GM18505 (cell line): Measurements from ENCODE around the gene NPAS3.

Source experiments
- ATAC-seq: cut with Tn5 transposase; IDR thresholded peaks from one replicate; pipeline ENCODE4 v1.9.1; 2021; ENCODE audit not compliant: unreplicated experiment
- POLR2A ChIP-seq: IDR thresholded peaks from 4 replicates; pipeline ENCODE4 v1.6.1; 2011; ENCODE audit warnings: borderline replicate concordance; ENCODE audit not compliant: insufficient read depth, insufficient read length; ENCODE audit errors: extremely low read depth

The NPAS3 gene

GRCh38 chr14:33455654-33456345 is 517.1 kb downstream of the NPAS3 start:
- no peak for ATAC-seq
- no peak for TF ChIP-seq POLR2A

- no peak for ATAC-seq
Observed at GRCh38 chr14:33457021-33457420, 518.3 kb downstream of the NPAS3 start.

GRCh38 chr14:33457617-33458016 is 518.9 kb downstream of the NPAS3 start:
- ATAC-seq = no peak
- no peak for TF ChIP-seq POLR2A

More at GRCh38 chr14:33457021-33457420, 518.3 kb downstream of the NPAS3 start:
- no peak for TF ChIP-seq POLR2A

DNA sequence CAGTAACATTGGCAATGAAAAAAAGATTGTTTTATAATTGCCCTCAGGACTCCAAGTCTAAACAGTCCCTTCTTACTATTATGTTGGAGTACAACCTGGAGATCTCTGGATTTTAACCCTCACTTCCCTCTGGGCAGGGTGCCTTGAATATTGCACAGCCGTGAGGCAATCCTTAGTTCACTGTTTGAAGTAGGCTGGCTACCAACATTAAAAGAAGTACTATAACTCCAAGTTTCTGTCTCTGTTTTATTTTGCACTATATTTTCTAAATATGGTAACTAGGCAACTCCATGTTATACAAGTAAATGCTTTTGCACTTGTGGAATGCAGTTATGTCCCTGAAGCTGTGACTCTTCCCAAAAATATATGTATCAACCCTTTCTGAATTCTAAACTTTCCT is 521.5 kb downstream of the NPAS3 start:
- TF ChIP-seq POLR2A = no peak

GRCh38 chr14:33461036-33461435 is 522.4 kb downstream of the NPAS3 start:
- no peak for ATAC-seq
- no peak for TF ChIP-seq POLR2A

More for the DNA sequence above, 521.5 kb downstream of the NPAS3 start:
- ATAC-seq = no peak

DNA sequence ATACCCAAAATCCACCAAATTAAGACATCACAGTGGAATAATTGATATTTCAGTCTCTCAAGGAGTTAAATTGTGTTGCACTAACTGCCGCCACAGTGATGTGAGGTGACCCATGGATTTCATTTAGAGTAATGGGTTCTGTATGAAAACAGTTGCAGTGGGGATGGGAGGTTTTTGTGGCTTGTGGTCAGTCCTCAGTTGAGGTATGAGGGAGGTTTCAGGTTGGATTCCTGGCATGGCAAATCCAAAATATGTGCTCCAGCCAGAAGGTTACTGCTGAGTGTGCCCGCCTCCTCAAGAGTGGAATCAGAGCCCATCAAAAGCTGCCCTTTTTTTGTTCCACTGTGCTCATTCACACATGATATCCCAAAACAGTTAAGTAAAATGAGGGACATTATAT is 525.1 kb downstream of the NPAS3 start:
- TF ChIP-seq POLR2A = no peak
- no peak for ATAC-seq

DNA sequence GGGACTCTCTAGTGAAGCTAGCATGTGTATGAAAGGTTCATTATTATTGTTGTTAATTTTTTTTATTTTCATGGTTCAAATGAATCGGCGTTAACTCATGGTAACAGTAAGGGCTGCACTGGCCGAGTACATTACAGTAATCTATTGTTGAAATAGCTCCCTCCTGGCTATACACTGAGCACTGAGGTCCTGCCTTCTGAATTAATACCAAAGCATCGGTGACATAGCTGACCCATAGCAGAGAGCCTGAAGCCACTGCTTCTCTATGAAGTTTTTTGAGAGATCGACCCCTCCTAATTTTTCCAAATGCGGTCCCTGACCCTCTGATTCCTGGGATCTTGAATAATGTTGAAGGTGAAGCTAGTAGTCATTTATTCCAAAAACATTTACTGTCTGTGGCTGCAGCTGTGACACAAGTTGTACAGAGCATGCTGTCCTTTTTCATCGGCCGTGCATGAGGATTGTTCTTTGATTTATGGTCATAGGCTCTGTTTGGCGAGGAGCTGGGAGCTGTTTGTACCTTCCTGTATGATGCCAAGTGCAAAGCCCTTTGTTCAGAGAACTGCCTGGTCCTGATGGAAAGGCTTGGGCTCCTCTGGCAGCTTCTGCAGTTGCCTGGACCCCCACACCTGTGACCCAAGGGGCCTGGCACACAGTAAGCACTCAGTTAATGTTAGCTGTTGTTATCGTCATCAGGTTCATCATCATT is 525.7 kb downstream of the NPAS3 start:
- no peak for TF ChIP-seq POLR2A

GRCh38 chr14:33465846-33466700 is 527.4 kb downstream of the NPAS3 start:
- ATAC-seq = no peak
- TF ChIP-seq POLR2A = no peak

More for the DNA sequence above, 525.7 kb downstream of the NPAS3 start:
- ATAC-seq = no peak

DNA sequence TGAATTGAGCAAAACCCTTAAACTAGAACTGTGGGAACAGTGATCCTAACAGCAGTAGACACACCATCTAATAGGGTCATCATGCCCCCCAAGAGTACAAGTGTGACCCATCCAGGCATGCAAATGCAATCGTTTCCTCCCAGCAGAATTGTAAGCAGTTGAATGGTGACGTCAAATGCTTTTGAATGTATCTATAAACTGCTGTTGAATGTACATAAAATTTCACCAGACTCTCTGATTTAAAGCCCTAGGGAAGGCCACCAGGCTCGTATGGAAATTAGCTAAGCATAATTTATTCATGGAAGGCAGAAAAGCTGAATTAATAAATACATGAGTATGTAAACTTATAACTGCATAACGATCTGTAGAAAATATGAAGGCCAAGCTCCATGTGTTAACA is 529.3 kb downstream of the NPAS3 start:
- ATAC-seq = no peak

DNA sequence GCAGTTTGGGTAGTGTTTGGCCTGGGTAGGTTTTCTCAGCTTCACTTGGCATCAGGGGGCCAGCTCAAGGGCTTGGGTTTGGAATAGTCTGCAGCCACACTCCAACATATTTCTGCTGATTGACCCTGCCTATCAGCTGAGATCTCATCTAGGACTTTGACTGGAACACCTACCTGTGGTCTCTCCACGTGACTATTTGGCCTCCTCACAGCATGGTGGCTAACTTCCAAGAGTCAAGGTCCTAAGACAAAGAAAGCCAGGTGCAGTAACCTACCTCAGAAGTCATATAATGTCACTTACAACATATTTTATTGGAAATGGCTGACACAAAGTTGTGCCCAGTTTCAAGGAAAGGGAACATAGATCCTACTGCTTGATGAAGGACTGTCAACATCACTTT is 531.2 kb downstream of the NPAS3 start:
- no peak for TF ChIP-seq POLR2A
- ATAC-seq = no peak

More for the DNA sequence above, 529.3 kb downstream of the NPAS3 start:
- TF ChIP-seq POLR2A = no peak

- ATAC-seq = no peak
- no peak for TF ChIP-seq POLR2A
Observed at GRCh38 chr14:33471776-33472175, 533.1 kb downstream of the NPAS3 start.

DNA sequence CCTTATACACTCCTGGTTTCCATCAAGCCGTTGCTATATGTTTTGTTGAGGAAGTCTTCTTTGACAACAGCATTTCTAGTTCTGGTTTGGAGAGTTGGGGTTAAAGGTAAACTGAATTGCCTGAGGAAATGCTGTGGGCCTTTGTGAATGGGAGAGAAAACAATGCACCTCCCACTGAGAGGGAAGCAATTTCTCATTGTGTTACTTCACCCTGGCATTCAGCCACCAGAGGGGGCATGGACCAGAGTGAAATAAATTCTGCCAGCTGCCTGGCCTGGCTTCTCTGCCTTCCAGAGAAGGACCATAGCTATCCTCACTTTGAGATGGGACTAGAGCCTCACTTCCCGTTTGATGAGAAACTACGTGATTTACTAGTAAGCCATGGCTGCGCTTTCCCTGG is 536.9 kb downstream of the NPAS3 start:
- no peak for TF ChIP-seq POLR2A
- no peak for ATAC-seq

GRCh38 chr14:33477797-33478196 is 539.1 kb downstream of the NPAS3 start:
- no peak for ATAC-seq
- TF ChIP-seq POLR2A = no peak
